SK-N-SH (cell line): Measurements from ENCODE around the gene SETD4.

ENCODE experiments used
- EP300 ChIP-seq, 2 experiments: IDR thresholded peaks; 2 replicates each; pipeline versions ENCODE4 v1.4.0 to v1.6.1; 2012; ENCODE audit warnings: borderline replicate concordance in 1 of 2, low read depth in 1 of 2, low read length in 1 of 2
- EZH2phosphoT487 ChIP-seq: fragments of 200-600 bp; sonication (generic); IDR thresholded peaks from 2 replicates; pipeline ENCODE4 v1.6.1; 2017; ENCODE audit warnings: low read depth, mixed run types, mild to moderate bottlenecking, antibody characterized with exemption, moderate library complexity, borderline replicate concordance
- FOXM1 ChIP-seq: IDR thresholded peaks from 2 replicates; pipeline ENCODE4 v1.4.0; 2012; ENCODE audit warnings: low read depth, mild to moderate bottlenecking
- GABPA ChIP-seq: IDR thresholded peaks from 2 replicates; pipeline ENCODE4 v1.4.0; 2012; ENCODE audit warnings: low read depth, mild to moderate bottlenecking
- JUND ChIP-seq: IDR thresholded peaks from 2 replicates; pipeline ENCODE4 v1.4.0; 2012
- MXI1 ChIP-seq: IDR thresholded peaks from 2 replicates; pipeline ENCODE4 v1.6.1; 2012; ENCODE audit warnings: mild to moderate bottlenecking, low read depth, low read length, improper control_type of control experiment
- NFIC ChIP-seq: IDR thresholded peaks from 2 replicates; pipeline ENCODE4 v1.4.0; 2012; ENCODE audit warnings: borderline replicate concordance
- RAD21 ChIP-seq: IDR thresholded peaks from 2 replicates; pipeline ENCODE4 v1.6.1; 2012; ENCODE audit warnings: mild to moderate bottlenecking, low read length
- RXRA ChIP-seq: IDR thresholded peaks from 2 replicates; pipeline ENCODE4 v1.4.0; 2012; ENCODE audit warnings: low read depth, mild to moderate bottlenecking, borderline replicate concordance
- YY1 ChIP-seq: IDR thresholded peaks from 2 replicates; pipeline ENCODE4 v1.4.0; 2012; ENCODE audit warnings: low read depth, mild to moderate bottlenecking
- TF ChIP-seq, protein P1 (sequence below): fragments of 200-600 bp; sonication (generic); IDR thresholded peaks from 2 replicates; pipeline ENCODE4 v1.6.1; 2017; ENCODE audit warnings: antibody characterized with exemption, mild to moderate bottlenecking, moderate library complexity
- TF ChIP-seq, protein P2 (sequence below): IDR thresholded peaks from 2 replicates; pipeline ENCODE4 v1.4.0; 2012; ENCODE audit warnings: low read depth
- TF ChIP-seq, protein P3 (sequence below): IDR thresholded peaks from 2 replicates; pipeline ENCODE4 v1.6.1; 2012; ENCODE audit warnings: mild to moderate bottlenecking, low read depth, low read length, moderate library complexity
- TF ChIP-seq, protein P4 (sequence below): fragments of 150-350 bp; IDR thresholded peaks from 2 replicates; pipeline ENCODE4 v1.6.1; 2017; ENCODE audit warnings: antibody characterized with exemption, low read length, low read depth, borderline replicate concordance

DNA sequence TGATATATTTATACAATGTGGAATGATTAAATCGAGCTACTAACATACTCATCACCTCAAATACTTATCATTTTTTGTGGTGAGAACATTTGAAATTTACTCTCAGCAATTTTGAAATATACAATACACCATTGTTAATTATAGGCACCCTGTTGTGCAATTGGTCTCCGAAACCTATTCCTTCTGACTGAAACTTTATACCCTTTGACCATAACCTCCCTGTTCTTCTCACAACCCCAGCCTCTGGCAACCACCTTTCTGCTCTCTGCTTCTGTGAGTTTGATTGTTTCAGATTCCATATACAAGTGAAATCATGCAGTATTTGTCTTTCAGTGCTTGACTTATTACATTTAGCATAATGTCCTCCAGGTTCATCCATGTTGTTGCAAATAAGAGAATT is 49.5 kb downstream of the SETD4 start:
- TF ChIP-seq JUND (no peak), RXRA (no peak), RAD21 (no peak), EP300 (IDR thresholded peaks at IDR 0.05; ENCODE audit: borderline replicate concordance in 1 of 2, low read depth in 1 of 2, low read length in 1 of 2) (no peak), EZH2phosphoT487 (no peak), NFIC (no peak), FOXM1 (no peak), MXI1 (no peak), GABPA (no peak), YY1 (no peak)
- TF ChIP-seq, protein P1, sequence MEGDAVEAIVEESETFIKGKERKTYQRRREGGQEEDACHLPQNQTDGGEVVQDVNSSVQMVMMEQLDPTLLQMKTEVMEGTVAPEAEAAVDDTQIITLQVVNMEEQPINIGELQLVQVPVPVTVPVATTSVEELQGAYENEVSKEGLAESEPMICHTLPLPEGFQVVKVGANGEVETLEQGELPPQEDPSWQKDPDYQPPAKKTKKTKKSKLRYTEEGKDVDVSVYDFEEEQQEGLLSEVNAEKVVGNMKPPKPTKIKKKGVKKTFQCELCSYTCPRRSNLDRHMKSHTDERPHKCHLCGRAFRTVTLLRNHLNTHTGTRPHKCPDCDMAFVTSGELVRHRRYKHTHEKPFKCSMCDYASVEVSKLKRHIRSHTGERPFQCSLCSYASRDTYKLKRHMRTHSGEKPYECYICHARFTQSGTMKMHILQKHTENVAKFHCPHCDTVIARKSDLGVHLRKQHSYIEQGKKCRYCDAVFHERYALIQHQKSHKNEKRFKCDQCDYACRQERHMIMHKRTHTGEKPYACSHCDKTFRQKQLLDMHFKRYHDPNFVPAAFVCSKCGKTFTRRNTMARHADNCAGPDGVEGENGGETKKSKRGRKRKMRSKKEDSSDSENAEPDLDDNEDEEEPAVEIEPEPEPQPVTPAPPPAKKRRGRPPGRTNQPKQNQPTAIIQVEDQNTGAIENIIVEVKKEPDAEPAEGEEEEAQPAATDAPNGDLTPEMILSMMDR = no peak
- TF ChIP-seq, protein P2, sequence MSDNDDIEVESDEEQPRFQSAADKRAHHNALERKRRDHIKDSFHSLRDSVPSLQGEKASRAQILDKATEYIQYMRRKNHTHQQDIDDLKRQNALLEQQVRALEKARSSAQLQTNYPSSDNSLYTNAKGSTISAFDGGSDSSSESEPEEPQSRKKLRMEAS = no peak
- TF ChIP-seq, protein P3, sequence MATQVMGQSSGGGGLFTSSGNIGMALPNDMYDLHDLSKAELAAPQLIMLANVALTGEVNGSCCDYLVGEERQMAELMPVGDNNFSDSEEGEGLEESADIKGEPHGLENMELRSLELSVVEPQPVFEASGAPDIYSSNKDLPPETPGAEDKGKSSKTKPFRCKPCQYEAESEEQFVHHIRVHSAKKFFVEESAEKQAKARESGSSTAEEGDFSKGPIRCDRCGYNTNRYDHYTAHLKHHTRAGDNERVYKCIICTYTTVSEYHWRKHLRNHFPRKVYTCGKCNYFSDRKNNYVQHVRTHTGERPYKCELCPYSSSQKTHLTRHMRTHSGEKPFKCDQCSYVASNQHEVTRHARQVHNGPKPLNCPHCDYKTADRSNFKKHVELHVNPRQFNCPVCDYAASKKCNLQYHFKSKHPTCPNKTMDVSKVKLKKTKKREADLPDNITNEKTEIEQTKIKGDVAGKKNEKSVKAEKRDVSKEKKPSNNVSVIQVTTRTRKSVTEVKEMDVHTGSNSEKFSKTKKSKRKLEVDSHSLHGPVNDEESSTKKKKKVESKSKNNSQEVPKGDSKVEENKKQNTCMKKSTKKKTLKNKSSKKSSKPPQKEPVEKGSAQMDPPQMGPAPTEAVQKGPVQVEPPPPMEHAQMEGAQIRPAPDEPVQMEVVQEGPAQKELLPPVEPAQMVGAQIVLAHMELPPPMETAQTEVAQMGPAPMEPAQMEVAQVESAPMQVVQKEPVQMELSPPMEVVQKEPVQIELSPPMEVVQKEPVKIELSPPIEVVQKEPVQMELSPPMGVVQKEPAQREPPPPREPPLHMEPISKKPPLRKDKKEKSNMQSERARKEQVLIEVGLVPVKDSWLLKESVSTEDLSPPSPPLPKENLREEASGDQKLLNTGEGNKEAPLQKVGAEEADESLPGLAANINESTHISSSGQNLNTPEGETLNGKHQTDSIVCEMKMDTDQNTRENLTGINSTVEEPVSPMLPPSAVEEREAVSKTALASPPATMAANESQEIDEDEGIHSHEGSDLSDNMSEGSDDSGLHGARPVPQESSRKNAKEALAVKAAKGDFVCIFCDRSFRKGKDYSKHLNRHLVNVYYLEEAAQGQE = no peak
- TF ChIP-seq, protein P4, sequence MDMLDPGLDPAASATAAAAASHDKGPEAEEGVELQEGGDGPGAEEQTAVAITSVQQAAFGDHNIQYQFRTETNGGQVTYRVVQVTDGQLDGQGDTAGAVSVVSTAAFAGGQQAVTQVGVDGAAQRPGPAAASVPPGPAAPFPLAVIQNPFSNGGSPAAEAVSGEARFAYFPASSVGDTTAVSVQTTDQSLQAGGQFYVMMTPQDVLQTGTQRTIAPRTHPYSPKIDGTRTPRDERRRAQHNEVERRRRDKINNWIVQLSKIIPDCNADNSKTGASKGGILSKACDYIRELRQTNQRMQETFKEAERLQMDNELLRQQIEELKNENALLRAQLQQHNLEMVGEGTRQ = no peak
